ENCODE measurements around the gene CEP63. TPM values are rescaled to one million over a fixed set of nuclear protein-coding genes. Genes with fewer than 3 reads are reported as not detected.
A peak's percentile ranks its signal among the peaks of the same experiment; 100 is the strongest.

Gene CEP63
- total RNA-seq, 3 donors from 2014 or later: 31.8 to 38.9 (median 33.1) TPM

- TF ChIP-seq POLR2AphosphoS5 (IDR thresholded peaks at IDR 0.05): no peak
- TF ChIP-seq POLR2A (IDR thresholded peaks at IDR 0.05): no peak
- peak in 2 of 3 donors; percentile 53 to 59 for TF ChIP-seq CTCF (IDR thresholded peaks at IDR 0.05)
- H3K36me3 ChIP-seq: no peaks in the 10 kb centered on the region
- no peak for DNase-seq (ENCODE audit: low spot score in 2 of 2)
- no peak overlapping the region for H3K27ac ChIP-seq
- no peaks in the 10 kb centered on the region for H3K27me3 ChIP-seq
- H3K4me1 ChIP-seq: peaks cover 0 to 4% of the 10 kb centered on the region in 2 donors
- H3K4me3 ChIP-seq: no peak overlapping the region
- intact Hi-C loops (cut with DNase I; ENCODE audit: low total_unique reads): loop anchor here (10.0 kb wide), 1 partner anchor 74 kb away; the partner anchor contains the start of gene AMOTL2
- no peaks in the 10 kb centered on the region for H3K9me3 ChIP-seq
These were observed 36.6 kb upstream of the CEP63 start for GRCh38 chr3:134449277-134449676.

- H3K36me3 ChIP-seq: no peaks in the 10 kb centered on the region
- no peak overlapping the region for H3K27ac ChIP-seq
- H3K4me3 ChIP-seq: no peak overlapping the region
- TF ChIP-seq POLR2AphosphoS5 (IDR thresholded peaks at IDR 0.05) (no peak), CTCF (IDR thresholded peaks at IDR 0.05) (no peak), POLR2A (IDR thresholded peaks at IDR 0.05) (no peak)
- DNase-seq (ENCODE audit: low spot score in 2 of 2): no peak
- no peaks in the 10 kb centered on the region for H3K9me3 ChIP-seq
- intact Hi-C loops (cut with DNase I; ENCODE audit: low total_unique reads): loop anchor here (10.0 kb wide), 1 partner anchor 75 kb away; the partner anchor contains the start of gene AMOTL2
- no peaks in the 10 kb centered on the region for H3K27me3 ChIP-seq
- peaks cover 0 to 4% of the 10 kb centered on the region in 2 donors for H3K4me1 ChIP-seq
These were observed 35.9 kb upstream of the CEP63 start for GRCh38 chr3:134449951-134450350.

- TF ChIP-seq CTCF (IDR thresholded peaks at IDR 0.05) (no peak), POLR2AphosphoS5 (IDR thresholded peaks at IDR 0.05) (no peak), POLR2A (IDR thresholded peaks at IDR 0.05) (no peak)
- Histone ChIP-seq H3K4me1 (no peaks in the 10 kb centered on the region), H3K27ac (no peak overlapping the region), H3K36me3 (no peaks in the 10 kb centered on the region), H3K9me3 (no peaks in the 10 kb centered on the region), H3K27me3 (no peaks in the 10 kb centered on the region), H3K4me3 (no peak overlapping the region)
- no peak for DNase-seq (ENCODE audit: low spot score in 2 of 2)
- intact Hi-C loops (cut with DNase I; ENCODE audit: low total_unique reads): no loop called here
These were observed 32.2 kb upstream of the CEP63 start for GRCh38 chr3:134453631-134454030.

GRCh38 chr3:134457376-134458074, 28.3 kb upstream of the CEP63 start:
- no peak for DNase-seq (ENCODE audit: low spot score in 2 of 2)
- intact Hi-C loops (cut with DNase I; ENCODE audit: low total_unique reads): loop anchor here (1.0 kb wide), 1 partner anchor 14 kb away; no protein-coding TSS in a partner anchor
- H3K4me3 ChIP-seq: no peak overlapping the region
- H3K4me1 ChIP-seq: peaks cover 0 to 4% of the 10 kb centered on the region in 2 donors
- no peak overlapping the region for H3K27ac ChIP-seq
- no peaks in the 10 kb centered on the region for H3K36me3 ChIP-seq
- no peaks in the 10 kb centered on the region for H3K9me3 ChIP-seq
- H3K27me3 ChIP-seq: no peaks in the 10 kb centered on the region
- TF ChIP-seq CTCF (IDR thresholded peaks at IDR 0.05) (no peak), POLR2A (IDR thresholded peaks at IDR 0.05) (no peak), POLR2AphosphoS5 (IDR thresholded peaks at IDR 0.05) (no peak)

GRCh38 chr3:134458406-134458945, 27.4 kb upstream of the CEP63 start:
- no peak for TF ChIP-seq CTCF (IDR thresholded peaks at IDR 0.05)
- TF ChIP-seq POLR2A (IDR thresholded peaks at IDR 0.05): no peak
- TF ChIP-seq POLR2AphosphoS5 (IDR thresholded peaks at IDR 0.05): no peak
- Histone ChIP-seq H3K27ac (no peak overlapping the region), H3K9me3 (no peaks in the 10 kb centered on the region), H3K4me3 (no peak overlapping the region), H3K27me3 (no peaks in the 10 kb centered on the region), H3K4me1 (peaks cover 2 to 5% of the 10 kb centered on the region in 2 donors), H3K36me3 (no peaks in the 10 kb centered on the region)
- intact Hi-C loops (cut with DNase I; ENCODE audit: low total_unique reads): loop anchor here (1.0 kb wide), 1 partner anchor 13 kb away; no protein-coding TSS in a partner anchor
- no peak for DNase-seq (ENCODE audit: low spot score in 2 of 2)

All from breast epithelium (tissue), 4 donors.